ENCODE data around the gene CPNE6.

GRCh38 chr14:24098229-24098926 lies 27.0 kb downstream of the CPNE6 start:
- TF ChIP-seq POLR2A (IDR thresholded peaks at IDR 0.05): no peak
- TF ChIP-seq CTCF (IDR thresholded peaks at IDR 0.05): no peak
- no peak for TF ChIP-seq POLR2AphosphoS5 (IDR thresholded peaks at IDR 0.05)
- no peak for TF ChIP-seq EP300 (IDR thresholded peaks at IDR 0.05)

All from upper lobe of left lung (tissue), 4 donors.